Measurements from ENCODE around the gene ZC3H18. TPM values are rescaled to one million over a fixed set of nuclear protein-coding genes. Genes with fewer than 3 reads are reported as not detected.

Gene ZC3H18
- total and polyA plus RNA-seq, 2 donors from 2014 or later: 11.4 to 38.2 TPM

GRCh38 chr16:88643644-88643932 is 73.4 kb downstream of the ZC3H18 start:
- no peak overlapping the region for H3K27ac ChIP-seq (ENCODE audit: low read depth in 2 of 2, low read length in 2 of 2)
- no peak overlapping the region for H3K4me3 ChIP-seq (ENCODE audit: low read length in 3 of 3)
- FAIRE-seq (no peak), DNase-seq (no peak)
- TF ChIP-seq CTCF (IDR thresholded peaks at IDR 0.05; ENCODE audit: borderline replicate concordance, extremely low read depth, insufficient read depth): no peak
- H3K9me3 ChIP-seq (ENCODE audit: control insufficient read depth in 2 of 3, insufficient read depth in 1 of 3, low read length in 3 of 3): no peaks in the 10 kb centered on the region
- no peaks in the 10 kb centered on the region for H3K36me3 ChIP-seq (ENCODE audit: control insufficient read depth in 2 of 3, insufficient read depth in 3 of 3, low read length in 3 of 3)
- peaks cover 6% of the 10 kb centered on the region for H3K27me3 ChIP-seq (ENCODE audit: control insufficient read depth, insufficient read depth, low read length)
- H3K9ac ChIP-seq (ENCODE audit: low read length in 3 of 3): no peak overlapping the region
- intact Hi-C loops (cut with DNase I): no loop called here
- peaks cover 0 to 2% (median 0%) of the 10 kb centered on the region in 3 donors for H3K4me1 ChIP-seq (ENCODE audit: control insufficient read depth in 2 of 3, insufficient read depth in 2 of 3, low read depth in 1 of 3, low read length in 3 of 3)

- intact Hi-C loops (cut with DNase I): no loop called here
- DNase-seq (no peak), FAIRE-seq (no peak)
- no peak for TF ChIP-seq CTCF (IDR thresholded peaks at IDR 0.05; ENCODE audit: borderline replicate concordance, extremely low read depth, insufficient read depth)
- no peak overlapping the region for H3K4me3 ChIP-seq (ENCODE audit: low read length in 3 of 3)
- no peak overlapping the region for H3K9ac ChIP-seq (ENCODE audit: low read length in 3 of 3)
- peaks cover under 1% of the 10 kb centered on the region for H3K27me3 ChIP-seq (ENCODE audit: control insufficient read depth, insufficient read depth, low read length)
- H3K9me3 ChIP-seq (ENCODE audit: control insufficient read depth in 2 of 3, insufficient read depth in 1 of 3, low read length in 3 of 3): no peaks in the 10 kb centered on the region
- H3K4me1 ChIP-seq (ENCODE audit: control insufficient read depth in 2 of 3, insufficient read depth in 2 of 3, low read depth in 1 of 3, low read length in 3 of 3): peaks cover 0 to 8% (median 3%) of the 10 kb centered on the region in 3 donors
- H3K27ac ChIP-seq (ENCODE audit: low read depth in 2 of 2, low read length in 2 of 2): no peak overlapping the region
- no peaks in the 10 kb centered on the region for H3K36me3 ChIP-seq (ENCODE audit: control insufficient read depth in 2 of 3, insufficient read depth in 3 of 3, low read length in 3 of 3)
Measured at GRCh38 chr16:88645455-88645854, 75.3 kb downstream of the ZC3H18 start.

GRCh38 chr16:88645941-88646340 is 75.7 kb downstream of the ZC3H18 start:
- H3K27ac ChIP-seq (ENCODE audit: low read depth in 2 of 2, low read length in 2 of 2): no peak overlapping the region
- intact Hi-C loops (cut with DNase I): no loop called here
- no peak overlapping the region for H3K9ac ChIP-seq (ENCODE audit: low read length in 3 of 3)
- peaks cover 0 to 8% (median 3%) of the 10 kb centered on the region in 3 donors for H3K4me1 ChIP-seq (ENCODE audit: control insufficient read depth in 2 of 3, insufficient read depth in 2 of 3, low read depth in 1 of 3, low read length in 3 of 3)
- no peaks in the 10 kb centered on the region for H3K36me3 ChIP-seq (ENCODE audit: control insufficient read depth in 2 of 3, insufficient read depth in 3 of 3, low read length in 3 of 3)
- no peak overlapping the region for H3K4me3 ChIP-seq (ENCODE audit: low read length in 3 of 3)
- no peak for FAIRE-seq
- no peak for TF ChIP-seq CTCF (IDR thresholded peaks at IDR 0.05; ENCODE audit: borderline replicate concordance, extremely low read depth, insufficient read depth)
- H3K9me3 ChIP-seq (ENCODE audit: control insufficient read depth in 2 of 3, insufficient read depth in 1 of 3, low read length in 3 of 3): no peaks in the 10 kb centered on the region
- DNase-seq: no peak
- H3K27me3 ChIP-seq (ENCODE audit: control insufficient read depth, insufficient read depth, low read length): no peaks in the 10 kb centered on the region

- no peaks in the 10 kb centered on the region for H3K36me3 ChIP-seq (ENCODE audit: control insufficient read depth in 2 of 3, insufficient read depth in 3 of 3, low read length in 3 of 3)
- H3K9ac ChIP-seq (ENCODE audit: low read length in 3 of 3): no peak overlapping the region
- intact Hi-C loops (cut with DNase I): no loop called here
- no peaks in the 10 kb centered on the region for H3K9me3 ChIP-seq (ENCODE audit: control insufficient read depth in 2 of 3, insufficient read depth in 1 of 3, low read length in 3 of 3)
- no peak for TF ChIP-seq CTCF (IDR thresholded peaks at IDR 0.05; ENCODE audit: borderline replicate concordance, extremely low read depth, insufficient read depth)
- DNase-seq (no peak), FAIRE-seq (no peak)
- H3K27ac ChIP-seq (ENCODE audit: low read depth in 2 of 2, low read length in 2 of 2): no peak overlapping the region
- no peak overlapping the region for H3K4me3 ChIP-seq (ENCODE audit: low read length in 3 of 3)
- no peaks in the 10 kb centered on the region for H3K27me3 ChIP-seq (ENCODE audit: control insufficient read depth, insufficient read depth, low read length)
- peaks cover 0 to 12% (median 3%) of the 10 kb centered on the region in 3 donors for H3K4me1 ChIP-seq (ENCODE audit: control insufficient read depth in 2 of 3, insufficient read depth in 2 of 3, low read depth in 1 of 3, low read length in 3 of 3)
Measured at GRCh38 chr16:88646345-88647034, 76.3 kb downstream of the ZC3H18 start.

Measured in kidney (tissue), 14 donors.